CD14-positive monocyte (primary cell): ENCODE measurements around the gene NRG4. TPM values are rescaled to one million over a fixed set of nuclear protein-coding genes. Genes with fewer than 3 reads are reported as not detected.

Experiments used
- DNase-seq, 3 donors: peaks; one replicate each; pipeline ENCODE4 v3.0.0-alpha.2; 2011 to 2022
- H2AFZ ChIP-seq: 2 replicates; pipeline ENCODE4 v1.6.0; 2012; ENCODE audit warnings: mild to moderate bottlenecking, low read depth, low read length, inconsistent platforms; ENCODE audit not compliant: insufficient read depth, poor library complexity, severe bottlenecking
- H3K27ac ChIP-seq, 2 donors: 1 replicate in 1 of 2; 2 replicates in 1 of 2; pipeline ENCODE4 v1.5.1; 2012 to 2013; ENCODE audit warnings: low read length in 2 of 2, control low read depth in 1 of 2, inconsistent platforms in 1 of 2, low read depth in 1 of 2, mild to moderate bottlenecking in 1 of 2
- H3K27me3 ChIP-seq, 2 donors: one replicate each; pipeline versions ENCODE4 v1.6.0 to v1.6.1; 2011 to 2013; ENCODE audit warnings: low read length in 2 of 2; ENCODE audit not compliant: control insufficient read depth in 2 of 2, insufficient read depth in 2 of 2
- H3K36me3 ChIP-seq, 2 donors: replicated peaks in 1 of 2; 1 replicate in 1 of 2; 2 replicates in 1 of 2; pipeline versions ENCODE4 v1.5.1 to v1.6.1; 2012 to 2013; ENCODE audit warnings: low read length in 2 of 2, control low read depth in 1 of 2, inconsistent platforms in 1 of 2, mild to moderate bottlenecking in 1 of 2; ENCODE audit not compliant: insufficient read depth in 2 of 2, control insufficient read depth in 1 of 2
- H3K4me1 ChIP-seq, 2 donors: 1 replicate in 1 of 2; 2 replicates in 1 of 2; pipeline versions ENCODE4 v1.5.1 to v1.6.1; 2012 to 2013; ENCODE audit warnings: low read length in 2 of 2, control low read depth in 1 of 2, inconsistent platforms in 1 of 2, mild to moderate bottlenecking in 1 of 2, moderate library complexity in 1 of 2; ENCODE audit not compliant: insufficient read depth in 2 of 2, control insufficient read depth in 1 of 2
- H3K4me2 ChIP-seq: replicated peaks from 2 replicates; pipeline ENCODE3; 2012; ENCODE audit warnings: low read length, moderate library complexity, mild to moderate bottlenecking; ENCODE audit not compliant: poor library complexity, severe bottlenecking; ENCODE audit errors: extremely low read depth
- H3K4me3 ChIP-seq, 3 experiments: fragments of 200-600 bp in 1 of 3; sonication (generic) in 1 of 3; replicated peaks in 1 of 3; 1 replicate in 2 of 3; 2 replicates in 1 of 3; pipeline ENCODE4 v1.5.1; 2011 to 2013; ENCODE audit warnings: low read length in 3 of 3, mild to moderate bottlenecking in 3 of 3, control low read depth in 2 of 3, low read depth in 2 of 3, inconsistent platforms in 1 of 3, moderate library complexity in 1 of 3
- H3K79me2 ChIP-seq: 2 replicates; pipeline ENCODE4 v1.6.0; 2012; ENCODE audit warnings: mild to moderate bottlenecking, control low read depth, inconsistent platforms, low read length, moderate library complexity; ENCODE audit not compliant: insufficient read depth
- H3K9ac ChIP-seq: 2 replicates; pipeline ENCODE4 v1.6.0; 2017; ENCODE audit warnings: low read length, mild to moderate bottlenecking; ENCODE audit not compliant: insufficient read depth, poor library complexity, severe bottlenecking
- H3K9me3 ChIP-seq, 2 donors: replicated peaks in 1 of 2; 1 replicate in 1 of 2; 2 replicates in 1 of 2; pipeline versions ENCODE4 v1.5.1 to v1.6.1; 2012 to 2013; ENCODE audit warnings: low read length in 2 of 2, control low read depth in 1 of 2; ENCODE audit not compliant: control insufficient read depth in 1 of 2, insufficient read depth in 1 of 2
- H4K20me1 ChIP-seq: 2 replicates; pipeline ENCODE4 v1.6.0; 2012; ENCODE audit warnings: mild to moderate bottlenecking, low read length, control low read depth, moderate library complexity; ENCODE audit not compliant: insufficient read depth
- H3K27ac Mint-ChIP-seq, 7 donors: one replicate each; pipeline ENCODE4 v1.8.0; 2020; ENCODE audit warnings: mild to moderate bottlenecking in 7 of 7, mixed read lengths in 7 of 7, moderate library complexity in 6 of 7, inconsistent platforms in 2 of 7
- H3K27me3 Mint-ChIP-seq, 3 donors: one replicate each; pipeline ENCODE4 v1.8.0; 2021 to 2022; ENCODE audit warnings: low read depth in 3 of 3, mild to moderate bottlenecking in 3 of 3, mixed read lengths in 3 of 3, moderate library complexity in 3 of 3, inconsistent platforms in 1 of 3
- H3K36me3 Mint-ChIP-seq, 2 donors: one replicate each; pipeline ENCODE4 v1.8.0; 2020; ENCODE audit warnings: mixed read lengths in 2 of 2, inconsistent platforms in 1 of 2, mild to moderate bottlenecking in 1 of 2
- H3K4me1 Mint-ChIP-seq: one replicate; pipeline ENCODE4 v1.8.0; 2020; ENCODE audit warnings: mild to moderate bottlenecking, mixed read lengths
- H3K4me3 Mint-ChIP-seq, 2 donors: one replicate each; pipeline ENCODE4 v1.8.0; 2020; ENCODE audit warnings: mild to moderate bottlenecking in 2 of 2, mixed read lengths in 2 of 2, moderate library complexity in 1 of 2
- H3K9me3 Mint-ChIP-seq, 7 donors: one replicate each; pipeline ENCODE4 v1.8.0; 2020 to 2022; ENCODE audit warnings: mixed read lengths in 7 of 7, mild to moderate bottlenecking in 6 of 7, moderate library complexity in 6 of 7, inconsistent platforms in 2 of 7
- WGBS: methylation state at CpG from one replicate; pipeline ENCODE4 v1.1.5; 2013; ENCODE audit warnings: missing lambda C conversion rate; ENCODE audit not compliant: insufficient coverage; 5-methylcytosine and 5-hydroxymethylcytosine counted together
- intact Hi-C, 2 donors: fragments of 100-400 bp; cut with micrococcal nuclease; formaldehyde crosslinking; loops; one replicate each; pipeline versions ENCODE4 v1.15.0 to v1.15.1; 2023
- polyA plus RNA-seq, 3 donors: library from polyadenylated mRNA; depleted of rRNA in 1 of 3; unstranded in 2 of 3; stranded (reverse) in 1 of 3; fragments of 300-500 nt in 2 of 3; fragments of >200 nt in 1 of 3; fragmentation: Illumina TruSeq in 2 of 3; gene quantifications; 1 replicate in 2 of 3; 2 replicates in 1 of 3; pipeline ENCODE4 v1.2.3, GENCODE V29; 2012 to 2021
- TF ChIP-seq, protein P1 (sequence below): fragments of 200-600 bp; IDR thresholded peaks from one replicate; pipeline ENCODE4 v1.8.0; 2022; ENCODE audit warnings: antibody characterized with exemption, mild to moderate bottlenecking

NRG4 gene
- polyA plus RNA-seq, 3 donors = 0.13 to 0.44 (median 0.20) TPM

DNA sequence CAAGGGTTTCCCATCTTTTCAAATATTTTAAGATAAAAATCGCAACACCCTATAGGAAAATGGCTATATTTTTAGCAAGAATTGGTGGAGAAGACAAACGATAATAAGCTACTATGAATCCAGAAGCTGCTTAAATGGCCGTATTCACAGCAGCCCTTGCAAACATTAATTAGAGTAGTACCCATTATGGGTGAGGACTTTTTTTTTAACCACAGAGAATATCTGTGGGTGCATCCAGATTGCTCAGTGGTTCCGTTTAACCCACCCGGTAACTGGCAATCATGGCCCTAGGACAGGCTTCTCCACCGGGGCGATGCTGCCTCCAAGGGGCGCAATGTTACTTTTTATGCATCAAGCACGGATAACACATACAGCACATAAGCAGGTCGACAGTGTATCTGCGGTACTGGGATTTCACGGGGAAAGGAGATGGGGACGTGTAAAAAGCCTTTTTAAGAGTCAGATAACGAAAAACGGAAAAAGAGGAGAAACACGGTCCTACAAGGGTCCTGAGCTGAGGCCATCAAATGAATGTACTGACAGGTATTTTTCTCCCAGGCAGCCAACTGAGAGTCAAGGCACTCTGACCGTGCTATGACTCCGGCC is 46.6 kb upstream of the NRG4 start:
- Histone ChIP-seq H3K4me1 (peaks cover 25 to 32% of the 10 kb centered on the region in 2 donors), H3K79me2 (peaks cover 16% of the 10 kb centered on the region), H3K9me3 (no peaks in the 10 kb centered on the region), H4K20me1 (no peaks in the 10 kb centered on the region), H3K27ac (no peak overlapping the region), H2AFZ (peak overlapping the region; percentile 78), H3K9ac (no peak overlapping the region), H3K4me2 (peak overlapping the region; percentile 98), H3K27me3 (peaks cover 30 to 33% of the 10 kb centered on the region in 2 donors), H3K36me3 (no peaks in the 10 kb centered on the region), H3K4me3 (peak overlapping the region; percentile 46 to 82 (median 61))
- 0% methylated on average over 9 of the region's 18 CpGs for WGBS
- DNase-seq = peak in 2 of 3 donors; percentile 5 to 9
- TF ChIP-seq, protein P1, sequence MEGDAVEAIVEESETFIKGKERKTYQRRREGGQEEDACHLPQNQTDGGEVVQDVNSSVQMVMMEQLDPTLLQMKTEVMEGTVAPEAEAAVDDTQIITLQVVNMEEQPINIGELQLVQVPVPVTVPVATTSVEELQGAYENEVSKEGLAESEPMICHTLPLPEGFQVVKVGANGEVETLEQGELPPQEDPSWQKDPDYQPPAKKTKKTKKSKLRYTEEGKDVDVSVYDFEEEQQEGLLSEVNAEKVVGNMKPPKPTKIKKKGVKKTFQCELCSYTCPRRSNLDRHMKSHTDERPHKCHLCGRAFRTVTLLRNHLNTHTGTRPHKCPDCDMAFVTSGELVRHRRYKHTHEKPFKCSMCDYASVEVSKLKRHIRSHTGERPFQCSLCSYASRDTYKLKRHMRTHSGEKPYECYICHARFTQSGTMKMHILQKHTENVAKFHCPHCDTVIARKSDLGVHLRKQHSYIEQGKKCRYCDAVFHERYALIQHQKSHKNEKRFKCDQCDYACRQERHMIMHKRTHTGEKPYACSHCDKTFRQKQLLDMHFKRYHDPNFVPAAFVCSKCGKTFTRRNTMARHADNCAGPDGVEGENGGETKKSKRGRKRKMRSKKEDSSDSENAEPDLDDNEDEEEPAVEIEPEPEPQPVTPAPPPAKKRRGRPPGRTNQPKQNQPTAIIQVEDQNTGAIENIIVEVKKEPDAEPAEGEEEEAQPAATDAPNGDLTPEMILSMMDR = peak; percentile 16
- Mint-ChIP-seq H3K36me3 (peaks cover 0 to 2% of the 10 kb centered on the region in 2 donors), H3K9me3 (peaks cover 0 to 6% (median 0%) of the 10 kb centered on the region in 7 donors), H3K4me3 (peak overlapping the region; percentile 88 to 92), H3K27ac (peak overlapping the region in 1 of 7 donors; percentile 84), H3K27me3 (peaks cover 22 to 42% (median 39%) of the 10 kb centered on the region in 3 donors), H3K4me1 (peaks cover 31% of the 10 kb centered on the region)
- intact Hi-C loops = loop anchor here in 1 of 2 donors (5.0 kb wide), 1 partner anchor 78 kb away; no protein-coding TSS in a partner anchor

DNA sequence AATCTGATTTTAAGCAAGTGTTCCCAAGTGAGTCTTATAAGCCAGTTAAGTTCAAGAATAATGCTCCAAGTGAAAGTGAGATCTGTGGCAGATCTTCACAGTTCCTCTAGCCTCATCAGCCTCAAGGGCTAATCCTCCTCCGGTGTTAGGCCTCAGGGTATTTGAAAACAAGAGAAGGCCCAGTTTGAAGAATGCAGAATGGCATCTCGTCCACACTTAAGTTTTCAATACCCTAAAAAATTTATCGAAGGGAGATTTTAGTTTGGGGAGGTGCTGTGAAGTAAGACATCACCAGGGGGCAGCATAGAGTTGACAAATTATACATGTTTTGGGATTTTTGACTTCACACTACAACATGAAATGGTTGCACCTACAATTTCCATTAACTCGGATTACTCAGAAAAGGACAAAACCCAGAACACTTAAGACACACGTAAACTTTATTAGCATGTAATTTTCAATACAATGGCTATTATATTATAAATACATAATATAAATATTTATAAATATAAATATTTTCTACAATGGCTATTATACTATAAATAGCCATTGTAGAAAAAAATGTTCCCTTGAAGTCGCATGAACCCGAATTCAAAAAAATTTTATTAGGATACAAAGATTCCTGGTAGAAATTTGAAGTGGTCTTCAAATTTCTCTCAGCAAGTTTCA is 45.2 kb upstream of the NRG4 start:
- peak overlapping the region in 4 of 7 donors; percentile 55 to 80 (median 76) for H3K27ac Mint-ChIP-seq
- peak; percentile 31 to 52 (median 51) for DNase-seq
- peaks cover 0 to 2% of the 10 kb centered on the region in 2 donors for H3K36me3 Mint-ChIP-seq
- peaks cover 25 to 32% of the 10 kb centered on the region in 2 donors for H3K4me1 ChIP-seq
- peaks cover 0 to 6% (median 0%) of the 10 kb centered on the region in 7 donors for H3K9me3 Mint-ChIP-seq
- H3K4me2 ChIP-seq = peak overlapping the region; percentile 77
- H3K79me2 ChIP-seq = peaks cover 16% of the 10 kb centered on the region
- WGBS = no CpG with 5 or more reads among the region's 7 CpGs
- H3K27ac ChIP-seq = peak overlapping the region in 1 of 2 donors; percentile 73
- peaks cover 22 to 38% (median 38%) of the 10 kb centered on the region in 3 donors for H3K27me3 Mint-ChIP-seq
- TF ChIP-seq, protein P1 = peak; percentile 88
- H3K4me3 Mint-ChIP-seq = peak overlapping the region; percentile 70 to 83
- H3K27me3 ChIP-seq = peaks cover 26 to 33% of the 10 kb centered on the region in 2 donors
- H3K4me3 ChIP-seq = peak overlapping the region; percentile 48 to 85 (median 78)
- H4K20me1 ChIP-seq = no peaks in the 10 kb centered on the region
- no peaks in the 10 kb centered on the region for H3K9me3 ChIP-seq
- peak overlapping the region; percentile 38 for H3K9ac ChIP-seq
- H2AFZ ChIP-seq = peak overlapping the region; percentile 68
- H3K36me3 ChIP-seq = no peaks in the 10 kb centered on the region
- H3K4me1 Mint-ChIP-seq = peaks cover 31% of the 10 kb centered on the region
- intact Hi-C loops = loop anchor here (2.0 to 5.0 kb wide), 2 partner anchors 80 to 81 kb away; no protein-coding TSS in a partner anchor
